Cerebellar nuclear complex (tissue), 1 donor: Measurements from ENCODE around the gene PALD1.

Source experiments
- DNase-seq, 2 experiments: peaks; one replicate each; lab custom pipeline; 2025; lab: John Stamatoyannopoulos, UW

PALD1 gene

DNA sequence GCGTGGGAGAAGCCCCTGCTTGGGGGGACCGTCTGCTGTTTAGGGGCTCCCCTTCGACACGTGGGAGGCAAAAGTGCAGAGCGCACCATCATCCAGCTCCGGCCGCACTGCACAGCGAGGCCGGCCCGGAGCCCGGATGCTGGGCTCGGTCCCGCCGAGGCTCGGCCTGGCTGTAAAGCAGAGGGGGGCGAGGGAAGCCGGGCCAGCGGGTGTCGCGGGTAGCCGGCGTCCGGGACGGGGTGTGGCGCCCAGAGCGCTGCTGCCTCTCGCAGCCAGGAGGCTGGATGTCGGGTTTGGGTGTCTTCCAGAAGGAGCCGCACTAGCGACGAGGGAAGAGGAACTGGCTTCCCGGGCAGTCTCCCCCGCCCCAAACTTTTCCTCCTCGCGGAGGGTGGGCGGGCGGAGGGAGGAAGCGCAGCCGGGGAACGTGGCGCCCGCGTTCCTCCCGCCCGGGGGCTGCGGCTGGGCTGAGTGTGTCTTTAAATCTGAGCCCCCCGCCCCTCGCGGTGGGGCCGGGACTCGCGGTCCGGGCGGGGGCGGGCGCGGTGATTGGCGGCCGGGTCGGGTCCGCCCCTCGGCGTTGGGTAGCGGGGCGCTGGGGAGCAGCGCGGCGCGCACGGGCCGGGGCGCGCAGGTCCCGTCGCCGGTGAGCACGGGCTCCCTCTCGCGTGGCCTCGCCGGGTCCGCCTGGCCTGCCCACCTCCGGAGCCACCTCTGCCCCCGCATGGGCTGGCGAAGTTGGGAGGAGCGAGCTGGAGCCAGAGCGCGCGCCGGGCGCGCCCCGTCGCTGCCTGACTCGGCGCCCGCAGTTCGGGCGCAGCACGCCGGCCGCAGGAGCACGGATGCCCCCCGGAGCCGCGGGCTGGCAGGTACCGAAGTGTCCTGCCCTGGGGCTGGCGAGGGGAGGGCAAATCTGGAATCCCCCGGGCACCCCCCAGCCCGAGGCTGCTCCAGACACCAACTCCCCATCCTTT, at the start of gene PALD1:
PALD1 (plus strand) TSS at position 577 of the 974 bp plus-strand sequence. CDS start 47,185 bp downstream, outside the sequence.
- DNase-seq, result no peak

DNA sequence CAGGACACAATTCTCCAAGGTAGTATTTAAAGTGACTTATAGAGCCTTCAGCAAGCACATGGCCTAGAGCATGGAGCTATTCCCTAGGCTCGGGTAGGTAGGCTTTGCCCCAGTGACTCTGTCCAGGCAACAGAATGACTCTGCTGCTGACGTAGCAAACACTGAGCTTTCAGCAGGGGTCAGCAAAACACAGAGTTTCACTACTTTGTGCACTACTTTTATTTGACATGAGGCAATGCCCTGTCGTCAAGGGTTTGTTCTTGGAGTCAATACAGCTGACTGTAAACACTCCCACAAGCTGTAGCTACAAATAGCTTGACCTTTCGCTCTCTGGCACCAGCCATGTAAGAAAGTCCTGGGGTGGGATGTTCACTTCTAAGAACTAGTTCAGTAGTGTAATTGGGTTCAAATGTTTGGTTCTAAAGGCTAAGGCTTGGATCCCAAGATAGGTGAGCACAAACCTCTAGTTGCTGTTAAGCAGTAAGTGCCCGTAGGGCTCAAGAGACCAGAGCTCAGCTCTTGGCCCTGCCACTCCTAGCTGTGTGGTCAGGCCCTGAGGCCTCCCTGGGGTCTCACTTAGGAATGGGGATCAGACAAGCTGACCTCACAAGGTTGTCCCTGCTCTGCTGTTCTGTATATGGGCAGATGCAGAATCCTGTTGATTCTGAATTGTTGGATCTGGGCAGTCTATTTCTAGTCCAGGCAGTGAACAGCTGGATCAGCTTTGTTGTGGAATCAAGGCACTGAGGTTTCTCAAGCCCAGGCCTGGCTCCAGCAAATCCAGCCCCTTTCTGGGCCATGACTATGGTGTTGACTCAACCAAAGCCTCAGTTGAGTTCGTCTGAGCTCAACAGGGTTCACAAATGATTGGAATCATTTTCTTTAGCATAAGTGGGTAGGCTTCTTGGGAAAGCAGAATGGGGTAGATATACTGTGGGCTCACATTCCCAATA, 47.8 kb upstream of the PALD1 start:
- DNase-seq, result no peak

- no peak for DNase-seq
Measured at GRCh38 chr10:70432101-70432500, 46.5 kb upstream of the PALD1 start.

DNA sequence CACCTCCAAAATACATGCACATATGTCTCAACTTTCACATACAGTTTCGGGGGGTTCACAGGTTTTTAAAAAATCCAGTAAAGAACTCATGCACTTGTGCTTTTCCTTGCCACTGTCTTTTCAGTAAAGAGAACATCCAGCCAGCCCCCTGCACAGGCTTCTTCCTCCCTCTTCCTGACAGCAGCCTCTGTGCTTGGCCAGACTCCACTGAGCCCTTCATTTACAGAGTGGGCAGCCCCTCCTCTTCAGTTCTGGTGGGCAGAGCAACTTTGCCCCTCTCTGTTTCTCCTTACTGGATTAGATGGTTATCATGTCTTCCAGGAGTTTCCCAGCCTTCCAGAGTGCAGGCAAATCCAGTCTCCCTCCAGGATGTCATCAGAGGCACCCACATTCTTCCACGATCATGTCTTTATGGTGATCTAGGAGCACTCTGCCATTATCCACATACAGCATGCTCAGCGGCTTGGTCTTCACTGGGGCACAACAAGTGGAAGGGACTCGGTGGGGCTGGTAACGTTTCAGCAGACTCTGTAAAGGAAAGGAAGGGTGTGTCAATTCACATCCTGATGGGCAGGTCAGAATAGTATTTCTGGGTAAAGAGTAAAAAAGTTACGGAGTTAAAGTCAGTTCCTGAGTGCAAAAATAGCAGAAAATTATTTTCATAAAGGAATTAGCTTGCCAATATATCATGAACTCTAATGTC, 45.9 kb upstream of the PALD1 start:
- DNase-seq, result no peak

- no peak for DNase-seq
Measured at GRCh38 chr10:70433581-70434280, 44.8 kb upstream of the PALD1 start.

DNA sequence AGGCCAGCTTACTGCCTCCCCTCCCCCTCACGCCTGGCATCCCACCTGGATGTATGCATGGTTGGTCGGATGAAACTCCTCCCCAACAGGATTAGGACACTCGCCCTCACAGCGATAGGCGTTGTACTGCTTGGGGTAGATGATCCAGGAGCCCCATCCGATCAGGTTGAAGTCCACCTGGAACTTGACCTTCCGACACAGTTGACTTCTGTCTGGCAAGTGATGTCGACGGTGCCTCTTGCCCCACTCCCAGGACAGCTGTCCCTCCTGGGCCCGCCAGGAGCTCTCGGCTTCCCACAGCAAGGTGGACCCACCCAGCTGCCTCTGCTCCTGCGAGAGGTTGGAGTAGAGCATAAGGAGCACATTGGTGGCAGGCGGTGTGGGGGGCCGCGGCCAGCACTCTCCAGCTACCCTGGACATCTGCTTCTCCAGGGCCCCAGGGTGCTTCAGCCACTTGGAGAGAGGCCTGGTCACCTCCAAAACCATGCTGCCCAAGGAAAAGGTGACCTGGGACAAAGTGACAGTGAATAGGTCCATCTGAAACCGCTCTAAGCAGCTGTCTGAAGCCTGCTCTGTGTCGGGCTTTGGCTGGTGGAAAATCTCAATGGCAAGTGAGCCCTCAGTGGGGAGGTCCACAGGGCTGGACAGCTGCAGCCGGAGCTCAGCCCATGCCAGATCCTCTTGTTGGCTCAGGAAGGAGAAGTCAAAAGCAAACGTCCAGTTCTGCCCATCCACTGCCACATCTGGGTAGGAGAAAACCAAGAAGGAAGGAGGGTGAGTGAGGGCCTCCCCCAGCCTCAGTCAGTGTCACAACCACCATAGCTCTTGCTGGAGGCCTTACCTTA, 43.1 kb upstream of the PALD1 start:
- no peak for DNase-seq

DNA sequence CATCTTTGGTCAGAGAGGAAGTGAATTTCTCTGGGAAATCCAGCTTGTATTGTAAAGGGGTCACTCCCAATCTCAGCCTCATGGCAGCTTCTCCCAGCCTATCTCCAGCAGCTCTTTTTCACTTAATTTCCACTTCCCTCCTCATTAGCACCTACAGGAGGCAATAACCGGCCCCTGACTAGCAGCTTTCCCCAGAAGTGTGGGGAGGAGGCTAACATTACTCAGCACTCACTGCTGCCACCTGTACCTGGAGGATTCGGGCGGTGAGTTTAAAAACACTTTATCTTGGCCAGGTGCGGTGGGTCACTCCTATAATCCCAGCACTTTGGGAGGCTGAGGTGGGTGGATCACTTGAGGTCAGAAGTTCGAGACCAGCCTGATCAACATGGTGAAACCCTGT, 40.8 kb upstream of the PALD1 start:
- DNase-seq, result no peak

DNA sequence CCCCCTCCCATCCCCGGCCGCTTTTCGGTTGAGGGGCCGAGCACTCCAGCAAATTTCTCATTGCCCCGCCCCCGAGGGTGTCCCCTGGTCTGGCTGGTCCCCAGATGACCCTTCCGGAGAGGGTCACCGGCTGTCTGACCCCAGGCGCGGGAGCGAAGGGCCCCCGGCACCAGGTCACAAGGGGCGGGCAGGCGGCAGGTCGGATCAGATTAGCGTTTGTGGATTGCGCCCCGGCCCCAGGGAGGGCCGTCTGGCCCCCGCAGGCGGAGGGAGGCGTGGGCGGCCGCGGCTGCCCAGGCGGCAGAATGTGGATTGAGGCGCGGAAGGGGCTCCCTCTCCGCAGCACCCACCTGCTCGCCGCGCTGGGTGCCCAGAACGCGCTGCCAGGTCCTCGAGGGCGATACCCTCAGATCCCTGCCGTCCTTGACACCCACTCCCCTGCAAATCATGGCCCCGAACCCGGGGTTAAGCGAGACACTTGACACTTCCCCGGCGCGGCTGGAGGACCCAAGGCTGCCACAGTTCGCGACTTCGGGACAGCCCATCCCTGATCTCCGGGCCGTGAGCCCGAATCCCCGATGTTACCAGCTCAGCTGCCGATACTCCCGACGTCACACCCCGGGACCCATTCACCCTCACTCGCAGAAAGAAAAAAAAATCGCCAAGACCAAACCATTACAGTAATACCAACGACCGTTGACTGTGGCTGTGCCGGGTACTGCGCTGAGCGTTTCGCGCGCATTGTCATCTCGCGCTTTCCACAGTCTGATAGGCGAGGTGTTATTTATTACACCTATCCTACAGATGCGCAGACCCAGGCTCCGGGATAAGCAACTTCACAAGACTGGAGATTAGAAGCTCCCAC, 38.0 kb upstream of the PALD1 start:
- DNase-seq, result no peak

GRCh38 chr10:70441161-70441894, 37.2 kb upstream of the PALD1 start, which contains the start of gene NODAL:
Gene NODAL, minus strand, starts transcription at chr10:70441681. Its CDS starts 14 bp downstream, at chr10:70441667.
- no peak for DNase-seq

GRCh38 chr10:70441895-70442309, 36.7 kb upstream of the PALD1 start:
- no peak for DNase-seq

GRCh38 chr10:70442332-70442988, 36.1 kb upstream of the PALD1 start:
- DNase-seq, result no peak

DNA sequence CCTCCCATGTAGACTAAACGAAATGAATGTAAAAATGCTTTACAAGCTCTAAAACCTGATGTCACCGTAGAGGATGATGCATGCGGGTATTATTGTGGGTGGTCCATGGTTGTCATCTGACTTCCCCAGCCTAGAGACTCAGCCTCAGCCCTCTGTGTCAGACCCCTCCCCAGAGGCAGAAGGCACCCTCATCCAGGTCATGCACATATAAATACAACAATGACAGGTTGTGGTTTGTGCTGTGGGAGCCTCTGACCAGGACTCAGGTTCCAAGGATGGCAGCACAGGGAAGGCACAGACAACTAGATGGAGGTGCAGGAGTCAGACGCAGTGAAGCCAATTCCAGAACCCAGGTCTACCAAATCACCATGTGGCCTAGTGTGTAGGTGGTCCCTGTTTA, 33.8 kb upstream of the PALD1 start:
- no peak for DNase-seq

DNA sequence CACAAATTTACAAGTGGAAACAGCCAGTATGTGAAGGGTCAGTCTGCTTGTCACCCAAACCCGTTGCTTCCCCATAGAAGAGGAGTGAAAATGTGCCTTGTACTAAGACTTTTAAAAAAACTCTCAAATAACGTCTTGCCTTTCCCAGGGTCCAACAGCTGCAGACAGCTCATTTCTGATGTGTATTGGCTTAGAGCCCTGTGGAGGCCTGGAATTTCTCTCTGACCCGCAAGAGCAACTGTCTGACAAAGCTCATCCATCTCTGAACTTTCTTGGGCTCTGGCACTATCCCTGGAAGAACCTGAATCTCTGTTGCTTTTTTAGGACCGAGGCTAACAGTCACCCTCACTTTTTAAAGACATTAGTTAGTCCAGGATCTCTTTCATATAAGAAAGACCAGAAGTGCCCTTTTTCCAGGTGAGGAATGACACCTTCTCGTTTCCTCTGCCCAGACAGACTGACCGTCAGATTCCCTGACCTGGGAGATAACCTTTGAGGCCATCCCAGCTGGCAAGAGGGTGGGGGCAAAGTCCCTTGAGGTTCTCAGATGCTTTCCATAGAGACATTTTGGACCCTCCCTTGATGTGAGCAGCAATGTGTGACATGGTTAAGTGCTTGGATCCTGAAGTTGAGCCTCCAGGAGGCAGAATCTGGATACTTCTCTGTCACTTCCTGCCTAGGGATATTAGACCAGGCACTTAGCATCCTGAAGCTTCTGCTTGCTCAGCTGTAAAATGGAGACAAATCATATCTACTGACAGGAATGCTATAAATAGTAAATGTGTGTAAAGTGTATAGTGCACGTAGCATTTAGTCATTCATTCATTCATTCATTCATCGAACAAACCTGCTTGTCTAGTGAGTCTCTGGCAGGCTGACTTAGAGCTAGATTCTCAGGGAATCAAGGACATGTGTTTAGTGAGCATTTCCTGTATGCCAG, 32.6 kb upstream of the PALD1 start:
- no peak for DNase-seq

- DNase-seq, result no peak
Measured at GRCh38 chr10:70448236-70448635, 30.3 kb upstream of the PALD1 start.

GRCh38 chr10:70455213-70455630, 23.3 kb upstream of the PALD1 start:
- no peak for DNase-seq

- DNase-seq, result no peak
Measured at GRCh38 chr10:70456164-70456563, 22.4 kb upstream of the PALD1 start.
